CD4-positive, alpha-beta memory T cell (primary cell): ENCODE data around the gene GREB1L. TPM values are rescaled to one million over a fixed set of nuclear protein-coding genes. Genes with fewer than 3 reads are reported as not detected.

Source experiments
- CTCF ChIA-PET: fragments of 350-600 bp; sonication (Branson Sonifier 250); formaldehyde crosslinking; loops from one replicate; lab custom pipeline; 2021; ENCODE audit warnings: inconsistent platforms; ENCODE audit not compliant: partially characterized antibody; lab: Charles Lee
- POLR2A ChIA-PET: fragments of 350-600 bp; sonication (Branson Sonifier 250); formaldehyde crosslinking; loops from one replicate; lab custom pipeline; 2021; ENCODE audit not compliant: partially characterized antibody; lab: Charles Lee
- DNase-seq, 5 donors: peaks; one replicate each; pipeline versions ENCODE4 v3.0.0 to v3.0.0-alpha.2; 2020 to 2022; ENCODE audit warnings: mixed read lengths in 1 of 5
- H3K27ac ChIP-seq: one replicate; pipeline ENCODE4 v1.7.0; 2013; ENCODE audit warnings: low read depth, low read length
- H3K27me3 ChIP-seq: 2 replicates; pipeline ENCODE4 v1.7.0; 2013; ENCODE audit warnings: mild to moderate bottlenecking, low read length, moderate library complexity; ENCODE audit not compliant: insufficient read depth
- H3K36me3 ChIP-seq: 2 replicates; pipeline ENCODE4 v1.7.0; 2013; ENCODE audit warnings: mild to moderate bottlenecking, low read length, moderate library complexity; ENCODE audit not compliant: insufficient read depth
- H3K4me1 ChIP-seq: 2 replicates; pipeline ENCODE4 v1.7.0; 2013; ENCODE audit warnings: mild to moderate bottlenecking, low read length, moderate library complexity; ENCODE audit not compliant: insufficient read depth
- H3K4me3 ChIP-seq, 2 donors: one replicate each; pipeline ENCODE4 v1.7.0; 2013; ENCODE audit warnings: low read length in 2 of 2, mild to moderate bottlenecking in 1 of 2
- H3K9me3 ChIP-seq, 2 donors: one replicate each; pipeline ENCODE4 v1.7.0; 2013; ENCODE audit warnings: low read length in 2 of 2, control low read depth in 1 of 2; ENCODE audit not compliant: control insufficient read depth in 1 of 2
- H3K27ac Mint-ChIP-seq, 7 donors: one replicate each; pipeline ENCODE4 v1.8.0; 2020 to 2021; ENCODE audit warnings: mixed read lengths in 7 of 7, mild to moderate bottlenecking in 6 of 7, inconsistent platforms in 3 of 7, moderate library complexity in 3 of 7
- H3K27me3 Mint-ChIP-seq, 2 donors: one replicate each; pipeline ENCODE4 v1.8.0; 2020 to 2021; ENCODE audit warnings: mixed read lengths in 2 of 2
- H3K36me3 Mint-ChIP-seq, 2 donors: one replicate each; pipeline ENCODE4 v1.8.0; 2020 to 2021; ENCODE audit warnings: mixed read lengths in 2 of 2, inconsistent platforms in 1 of 2, mild to moderate bottlenecking in 1 of 2
- H3K4me1 Mint-ChIP-seq, 4 donors: one replicate each; pipeline ENCODE4 v1.8.0; 2020 to 2021; ENCODE audit warnings: mixed read lengths in 4 of 4, mild to moderate bottlenecking in 1 of 4
- H3K4me3 Mint-ChIP-seq, 8 donors: one replicate each; pipeline ENCODE4 v1.8.0; 2020 to 2021; ENCODE audit warnings: mixed read lengths in 8 of 8, mild to moderate bottlenecking in 7 of 8, moderate library complexity in 6 of 8, inconsistent platforms in 3 of 8
- H3K9me3 Mint-ChIP-seq, 8 donors: one replicate each; pipeline ENCODE4 v1.8.0; 2020 to 2021; ENCODE audit warnings: mixed read lengths in 8 of 8, mild to moderate bottlenecking in 5 of 8, inconsistent platforms in 3 of 8, moderate library complexity in 1 of 8
- intact Hi-C: fragments of 100-400 bp; cut with micrococcal nuclease; formaldehyde crosslinking; loops from one replicate; pipeline ENCODE4 v1.15.1; 2023
- polyA plus RNA-seq, 2 donors: library from polyadenylated mRNA; unstranded; fragments of 300-500 nt; fragmentation: Illumina TruSeq; gene quantifications; one replicate each; pipeline ENCODE4 v1.2.3, GENCODE V29; 2021
- total RNA-seq, 2 experiments: library from RNA; stranded (reverse); gene quantifications; one replicate each; pipeline ENCODE4 v1.2.3, GENCODE V29; 2021

The GREB1L gene
- total and polyA plus RNA-seq, 4 experiments from 2014 or later, result 0.16 TPM; not detected in 3

DNA sequence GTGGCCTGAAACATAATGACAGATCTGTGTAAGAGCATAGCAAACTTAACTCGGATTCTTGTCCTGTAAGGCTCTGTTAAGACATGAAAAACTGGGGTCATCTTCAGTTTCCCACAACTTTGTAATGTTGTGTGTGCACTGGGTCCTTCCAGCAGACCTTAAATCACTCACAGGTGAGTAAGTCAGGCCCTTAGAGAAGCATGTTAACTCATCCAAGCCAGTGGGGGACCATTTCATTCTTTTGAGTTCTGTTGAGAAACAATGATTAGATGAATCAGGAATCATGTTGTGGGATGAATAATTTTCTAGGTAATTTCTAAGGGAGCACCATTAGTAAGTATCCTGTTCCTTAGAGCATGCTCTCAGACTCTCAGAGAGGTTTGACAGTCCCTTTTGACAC is 191.4 kb downstream of the GREB1L start:
- H3K9me3 ChIP-seq, result no peaks in the 10 kb centered on the region
- H3K36me3 Mint-ChIP-seq, result no peaks in the 10 kb centered on the region
- no peaks in the 10 kb centered on the region for H3K4me1 Mint-ChIP-seq
- DNase-seq, result no peak
- peaks cover 0 to 4% (median 0%) of the 10 kb centered on the region in 8 donors for H3K9me3 Mint-ChIP-seq
- H3K27me3 Mint-ChIP-seq, result peaks cover 4 to 15% of the 10 kb centered on the region in 2 donors
- H3K36me3 ChIP-seq, result no peaks in the 10 kb centered on the region
- no peak overlapping the region for H3K27ac ChIP-seq
- intact Hi-C loops, result no loop called here
- no peak overlapping the region for H3K4me3 ChIP-seq
- no peak overlapping the region for H3K4me3 Mint-ChIP-seq
- H3K4me1 ChIP-seq, result no peaks in the 10 kb centered on the region
- H3K27me3 ChIP-seq, result no peaks in the 10 kb centered on the region
- POLR2A ChIA-PET, result interaction anchor here (0.5 kb wide), 1 partner anchor 967 kb away, joined by 3 read pairs; no protein-coding TSS in a partner anchor
- CTCF ChIA-PET, result no interaction called here
- H3K27ac Mint-ChIP-seq, result no peak overlapping the region

DNA sequence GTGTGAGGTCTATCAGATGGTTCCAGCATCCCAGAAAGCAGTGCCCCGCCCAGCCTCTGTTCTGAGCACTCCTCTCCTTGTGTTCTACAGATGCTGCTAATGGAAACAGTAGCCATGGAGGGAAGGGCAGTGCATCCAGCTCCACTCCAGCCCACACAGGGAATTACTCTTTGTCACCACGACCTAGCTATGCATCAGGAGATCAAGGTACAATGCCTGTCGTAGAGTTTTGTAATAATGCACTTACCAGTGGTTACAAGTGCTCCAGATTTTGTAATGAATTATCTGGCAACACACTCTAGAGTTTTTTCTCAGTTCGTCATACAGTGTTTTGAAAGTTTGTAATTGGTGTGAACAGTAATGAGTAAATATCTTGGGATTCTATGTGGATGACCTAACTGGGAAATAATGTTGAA is 197.4 kb downstream of the GREB1L start:
- peaks cover 12 to 24% of the 10 kb centered on the region in 2 donors for H3K27me3 Mint-ChIP-seq
- no peaks in the 10 kb centered on the region for H3K36me3 Mint-ChIP-seq
- H3K4me1 ChIP-seq, result no peaks in the 10 kb centered on the region
- no peak overlapping the region for H3K27ac ChIP-seq
- H3K36me3 ChIP-seq, result no peaks in the 10 kb centered on the region
- H3K27ac Mint-ChIP-seq, result no peak overlapping the region
- H3K9me3 Mint-ChIP-seq, result no peaks in the 10 kb centered on the region
- no peaks in the 10 kb centered on the region for H3K27me3 ChIP-seq
- H3K4me3 Mint-ChIP-seq, result no peak overlapping the region
- CTCF ChIA-PET, result no interaction called here
- no peaks in the 10 kb centered on the region for H3K9me3 ChIP-seq
- no peaks in the 10 kb centered on the region for H3K4me1 Mint-ChIP-seq
- H3K4me3 ChIP-seq, result no peak overlapping the region
- intact Hi-C loops, result no loop called here
- DNase-seq, result no peak
- POLR2A ChIA-PET, result no interaction called here

DNA sequence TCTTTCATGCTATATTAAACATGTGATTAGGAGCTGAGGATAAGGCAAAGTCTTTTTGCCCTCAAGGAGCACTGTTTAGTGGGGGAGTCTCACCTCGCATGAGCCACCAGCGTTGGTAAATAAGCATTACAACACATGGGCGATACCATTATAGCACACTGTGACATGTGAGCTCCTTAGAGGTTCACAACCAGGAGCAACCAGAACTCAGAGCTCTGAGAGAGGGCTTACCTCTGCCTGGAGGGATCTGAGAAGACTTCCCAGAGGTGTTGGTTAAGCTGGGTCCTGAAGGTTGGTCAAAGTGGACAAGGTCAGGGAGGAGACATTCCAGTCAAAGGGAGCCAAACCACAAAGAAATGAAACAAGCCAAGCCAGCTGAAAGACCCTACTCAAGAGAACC is 199.6 kb downstream of the GREB1L start:
- H3K27me3 ChIP-seq, result no peaks in the 10 kb centered on the region
- no peak overlapping the region for H3K27ac ChIP-seq
- no peak for DNase-seq
- H3K27me3 Mint-ChIP-seq, result peaks cover 8 to 9% of the 10 kb centered on the region in 2 donors
- CTCF ChIA-PET, result interaction anchor here (1.1 kb wide), 1 partner anchor 17 kb away, joined by 3 read pairs; no protein-coding TSS in a partner anchor
- no peaks in the 10 kb centered on the region for H3K9me3 Mint-ChIP-seq
- no peak overlapping the region for H3K4me3 Mint-ChIP-seq
- no peaks in the 10 kb centered on the region for H3K36me3 Mint-ChIP-seq
- H3K9me3 ChIP-seq, result no peaks in the 10 kb centered on the region
- intact Hi-C loops, result loop anchor here (5.0 kb wide), 1 partner anchor 244 kb away; no protein-coding TSS in a partner anchor
- POLR2A ChIA-PET, result no interaction called here
- H3K27ac Mint-ChIP-seq, result no peak overlapping the region
- no peak overlapping the region for H3K4me3 ChIP-seq
- H3K36me3 ChIP-seq, result no peaks in the 10 kb centered on the region
- no peaks in the 10 kb centered on the region for H3K4me1 Mint-ChIP-seq
- H3K4me1 ChIP-seq, result no peaks in the 10 kb centered on the region

DNA sequence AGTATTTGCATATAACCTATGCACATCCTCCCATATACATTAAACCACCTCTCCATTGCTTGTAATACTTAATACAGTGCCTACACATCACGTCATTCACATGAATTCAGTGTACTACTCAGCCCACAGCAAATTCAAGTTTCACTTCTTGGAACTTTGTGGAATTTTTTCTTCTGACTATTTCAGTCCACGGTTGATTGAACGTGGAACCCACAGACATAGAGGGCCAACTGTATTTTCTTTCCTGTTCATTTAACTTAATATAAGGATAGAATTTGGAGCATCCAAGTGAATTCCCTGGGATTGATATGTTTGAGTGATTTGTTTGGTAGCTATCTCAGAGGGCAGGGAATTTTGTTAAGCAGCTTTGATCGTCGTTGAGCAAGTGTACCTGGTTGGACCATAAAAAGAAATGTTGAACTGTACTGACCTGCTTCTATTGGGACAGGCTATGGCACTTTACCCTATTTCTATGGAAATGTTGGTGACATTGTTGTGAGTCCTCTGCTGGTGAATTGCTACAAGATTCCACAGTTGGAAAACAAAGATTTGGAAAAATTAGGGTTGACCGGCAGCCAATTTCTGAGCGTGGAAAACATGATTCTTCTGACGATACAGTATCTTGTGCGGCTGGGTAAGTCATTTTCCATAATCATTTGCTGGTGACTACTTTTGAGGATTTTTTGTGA is 201.9 kb downstream of the GREB1L start:
- no peaks in the 10 kb centered on the region for H3K4me1 ChIP-seq
- Mint-ChIP-seq H3K4me3 (no peak overlapping the region), H3K9me3 (no peaks in the 10 kb centered on the region), H3K4me1 (no peaks in the 10 kb centered on the region), H3K36me3 (no peaks in the 10 kb centered on the region), H3K27ac (no peak overlapping the region), H3K27me3 (peaks cover 8 to 13% of the 10 kb centered on the region in 2 donors)
- H3K27ac ChIP-seq, result no peak overlapping the region
- H3K36me3 ChIP-seq, result no peaks in the 10 kb centered on the region
- H3K4me3 ChIP-seq, result no peak overlapping the region
- ChIA-PET CTCF (no interaction called here), POLR2A (no interaction called here)
- no peaks in the 10 kb centered on the region for H3K27me3 ChIP-seq
- H3K9me3 ChIP-seq, result no peaks in the 10 kb centered on the region
- no peak for DNase-seq
- intact Hi-C loops, result loop anchor here (5.0 kb wide), 1 partner anchor 247 kb away; no protein-coding TSS in a partner anchor

DNA sequence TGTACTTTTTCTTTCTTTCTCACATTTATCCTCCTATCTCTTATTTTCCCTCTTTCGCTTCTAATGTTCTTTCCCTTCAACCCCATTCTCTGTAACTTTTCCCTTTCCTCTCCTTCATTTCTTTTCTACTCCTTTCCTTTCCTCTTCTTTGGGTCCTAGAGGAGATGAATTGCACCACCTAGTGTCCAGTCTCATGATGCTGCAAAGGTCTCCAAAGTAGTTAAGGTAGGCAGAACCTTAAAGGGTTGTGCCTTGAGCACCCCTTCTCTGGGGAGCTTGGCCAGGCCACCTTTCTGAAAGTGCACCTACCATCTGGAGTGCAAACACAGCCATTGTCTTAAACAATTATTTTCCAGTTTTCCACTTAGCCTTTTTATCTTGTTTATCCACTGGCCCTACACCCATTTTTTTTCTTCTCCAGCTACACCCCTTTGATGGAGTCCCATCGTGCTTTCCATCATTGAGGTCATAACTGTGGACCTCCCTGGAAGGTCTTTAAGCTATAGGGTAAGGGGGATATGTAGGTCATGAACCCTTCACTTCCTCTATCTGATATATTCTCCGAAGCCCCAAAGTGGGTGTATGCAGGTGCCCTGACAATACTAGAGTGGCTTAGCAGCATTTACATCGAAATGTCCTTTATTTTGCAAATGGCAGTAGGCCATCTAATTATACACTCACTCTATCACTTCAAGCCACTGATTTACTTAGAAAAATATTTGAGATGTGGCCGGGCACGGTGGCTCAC is 202.6 kb downstream of the GREB1L start:
- no peaks in the 10 kb centered on the region for H3K4me1 ChIP-seq
- no peak overlapping the region for H3K27ac ChIP-seq
- no peaks in the 10 kb centered on the region for H3K9me3 ChIP-seq
- H3K9me3 Mint-ChIP-seq, result no peaks in the 10 kb centered on the region
- intact Hi-C loops, result loop anchor here (5.0 kb wide), 1 partner anchor 247 kb away; no protein-coding TSS in a partner anchor
- H3K4me3 Mint-ChIP-seq, result no peak overlapping the region
- H3K4me3 ChIP-seq, result no peak overlapping the region
- no peaks in the 10 kb centered on the region for H3K36me3 ChIP-seq
- POLR2A ChIA-PET, result no interaction called here
- CTCF ChIA-PET, result interaction anchor here (0.8 kb wide), 1 partner anchor 249 kb away, joined by 3 read pairs; no protein-coding TSS in a partner anchor
- H3K27me3 ChIP-seq, result no peaks in the 10 kb centered on the region
- no peak for DNase-seq
- no peaks in the 10 kb centered on the region for H3K36me3 Mint-ChIP-seq
- peak overlapping the region in 1 of 7 donors; percentile 11 for H3K27ac Mint-ChIP-seq
- peaks cover 8 to 13% of the 10 kb centered on the region in 2 donors for H3K27me3 Mint-ChIP-seq
- H3K4me1 Mint-ChIP-seq, result no peaks in the 10 kb centered on the region

DNA sequence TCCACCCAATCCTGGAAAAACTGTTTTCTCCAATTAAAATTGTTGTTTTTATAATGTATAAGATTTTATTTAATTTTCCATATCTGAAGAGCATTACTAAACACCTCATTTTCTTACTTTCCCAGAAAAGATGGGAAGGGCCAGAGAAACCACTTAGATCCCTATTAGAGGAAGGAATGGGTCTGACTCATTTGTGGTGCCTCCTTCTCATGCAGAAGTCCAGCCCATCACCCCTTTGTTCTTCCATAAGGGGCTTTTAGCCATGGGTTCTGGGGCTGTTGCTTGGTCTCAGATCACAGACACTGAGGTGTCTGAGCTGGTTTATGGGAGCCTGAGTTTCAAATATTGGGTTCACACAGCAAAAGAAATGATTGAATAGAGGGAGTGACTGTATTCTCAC is 206.3 kb downstream of the GREB1L start:
- Histone ChIP-seq H3K4me1 (no peaks in the 10 kb centered on the region), H3K9me3 (no peaks in the 10 kb centered on the region), H3K27ac (no peak overlapping the region), H3K27me3 (no peaks in the 10 kb centered on the region), H3K4me3 (no peak overlapping the region), H3K36me3 (no peaks in the 10 kb centered on the region)
- POLR2A ChIA-PET, result no interaction called here
- H3K27me3 Mint-ChIP-seq, result peaks cover 4 to 20% of the 10 kb centered on the region in 2 donors
- H3K4me1 Mint-ChIP-seq, result peaks cover 0 to 2% (median 0%) of the 10 kb centered on the region in 4 donors
- H3K9me3 Mint-ChIP-seq, result no peaks in the 10 kb centered on the region
- CTCF ChIA-PET, result no interaction called here
- no peaks in the 10 kb centered on the region for H3K36me3 Mint-ChIP-seq
- intact Hi-C loops, result no loop called here
- DNase-seq, result no peak
- H3K4me3 Mint-ChIP-seq, result no peak overlapping the region
- H3K27ac Mint-ChIP-seq, result no peak overlapping the region
